A549 (cell line): ENCODE results near the gene DAB1.

Source experiments
- BHLHE40 ChIP-seq: IDR thresholded peaks from 2 replicates; pipeline ENCODE4 v1.6.1; 2012; ENCODE audit warnings: low read depth, low read length, inconsistent platforms
- CHD4 ChIP-seq: fragments of 200-600 bp; sonication (generic); IDR thresholded peaks from 2 replicates; pipeline ENCODE4 v1.6.1; 2016; ENCODE audit warnings: antibody characterized with exemption, mild to moderate bottlenecking, borderline replicate concordance
- CTCF ChIP-seq: fragments of >200 bp; sonication (Bioruptor Twin); formaldehyde crosslinking; IDR thresholded peaks from 3 replicates; pipeline ENCODE4 v1.5.1; 2016
- EP300 ChIP-seq, 2 experiments: fragments of >200 bp; sonication (Bioruptor Twin); formaldehyde crosslinking; IDR thresholded peaks; 2 replicates in 1 of 2; 3 replicates in 1 of 2; pipeline ENCODE4 v1.6.1; 2016 to 2017
- GATA3 ChIP-seq: IDR thresholded peaks from 2 replicates; pipeline ENCODE4 v1.6.1; 2012; ENCODE audit warnings: borderline replicate concordance
- JUNB ChIP-seq: fragments of >200 bp; sonication (Bioruptor Twin); formaldehyde crosslinking; IDR thresholded peaks from 2 replicates; pipeline ENCODE4 v1.6.1; 2016
- POLR2A ChIP-seq: IDR thresholded peaks from 2 replicates; pipeline ENCODE4 v1.6.1; 2012; ENCODE audit warnings: mild to moderate bottlenecking, low read length
- SMC3 ChIP-seq: fragments of >200 bp; sonication (Bioruptor Twin); formaldehyde crosslinking; IDR thresholded peaks from 3 replicates; pipeline ENCODE4 v1.6.1; 2018; ENCODE audit warnings: inconsistent platforms
- SREBF2 ChIP-seq: fragments of 450-650 bp; IDR thresholded peaks from 2 replicates; pipeline ENCODE4 v1.6.1; 2014; ENCODE audit warnings: mild to moderate bottlenecking, moderate library complexity
- TP53 ChIP-seq: fragments of 250-450 bp; sonication (Bioruptor Pico); IDR thresholded peaks from 2 replicates; pipeline ENCODE4 v1.5.0; 2021; ENCODE audit warnings: mild to moderate bottlenecking, moderate library complexity
- USF2 ChIP-seq: fragments of 450-650 bp; IDR thresholded peaks from 2 replicates; pipeline ENCODE4 v1.6.1; 2014; ENCODE audit warnings: antibody characterized with exemption

- TF ChIP-seq SREBF2 (no peak), POLR2A (no peak), SMC3 (no peak), CTCF (no peak), GATA3 (no peak), TP53 (CRISPR knock-in tag) (no peak), JUNB (no peak), USF2 (no peak), BHLHE40 (no peak), CHD4 (no peak), EP300 (IDR thresholded peaks at IDR 0.05) (no peak)
Observed at GRCh38 chr1:57060451-57060850, 363.4 kb downstream of the DAB1 start.
